WTC11 (cell line): ENCODE results near the gene S100PBP. TPM values are rescaled to one million over a fixed set of nuclear protein-coding genes. Genes with fewer than 3 reads are reported as not detected.

ENCODE experiments used
- AFF4 ChIP-seq: sonication (generic); formaldehyde crosslinking; IDR thresholded peaks from 2 replicates; pipeline ENCODE4 v1.8.1; 2023; ENCODE audit warnings: mild to moderate bottlenecking, missing genetic modification reagents, borderline replicate concordance
- ARID4B ChIP-seq: sonication (generic); formaldehyde crosslinking; IDR thresholded peaks from 2 replicates; pipeline ENCODE4 v1.8.0; 2023; ENCODE audit warnings: missing genetic modification reagents, mild to moderate bottlenecking, borderline replicate concordance
- CREM ChIP-seq: sonication (generic); formaldehyde crosslinking; IDR thresholded peaks from 2 replicates; pipeline ENCODE4 v1.8.1; 2022; ENCODE audit warnings: mild to moderate bottlenecking, missing genetic modification reagents, moderate library complexity
- E2F1 ChIP-seq: sonication (generic); formaldehyde crosslinking; IDR thresholded peaks from 2 replicates; pipeline ENCODE4 v1.8.0; 2022; ENCODE audit warnings: mild to moderate bottlenecking, missing genetic modification reagents
- E2F5 ChIP-seq: sonication (generic); formaldehyde crosslinking; IDR thresholded peaks from 2 replicates; pipeline ENCODE4 v1.8.1; 2022; ENCODE audit warnings: mild to moderate bottlenecking, moderate library complexity, missing genetic modification reagents
- ESRRA ChIP-seq: sonication (generic); formaldehyde crosslinking; IDR thresholded peaks from 2 replicates; pipeline ENCODE4 v1.8.1; 2022; ENCODE audit warnings: mild to moderate bottlenecking, missing genetic modification reagents, borderline replicate concordance
- ETV6 ChIP-seq: sonication (generic); formaldehyde crosslinking; IDR thresholded peaks from 2 replicates; pipeline ENCODE4 v1.8.1; 2022; ENCODE audit warnings: mild to moderate bottlenecking, missing genetic modification reagents
- FOXJ3 ChIP-seq: sonication (generic); formaldehyde crosslinking; IDR thresholded peaks from 2 replicates; pipeline ENCODE4 v1.9.0; 2021; ENCODE audit warnings: missing genetic modification reagents, mild to moderate bottlenecking, borderline replicate concordance
- FOXP1 ChIP-seq: sonication (generic); formaldehyde crosslinking; IDR thresholded peaks from 2 replicates; pipeline ENCODE4 v1.8.0; 2022; ENCODE audit warnings: missing genetic modification reagents, mild to moderate bottlenecking, moderate library complexity, borderline replicate concordance
- GABPB1 ChIP-seq: sonication (generic); formaldehyde crosslinking; IDR thresholded peaks from 2 replicates; pipeline ENCODE4 v1.8.1; 2023; ENCODE audit warnings: mild to moderate bottlenecking, missing genetic modification reagents
- IRF2 ChIP-seq: sonication (generic); formaldehyde crosslinking; IDR thresholded peaks from 2 replicates; pipeline ENCODE4 v1.8.0; 2022; ENCODE audit warnings: low read depth, missing genetic modification reagents, borderline replicate concordance
- JAZF1 ChIP-seq: fragments of 250-450 bp; sonication (Bioruptor Pico); IDR thresholded peaks from 2 replicates; pipeline ENCODE4 v1.9.0; 2021; ENCODE audit warnings: moderate library complexity, mild to moderate bottlenecking, inconsistent platforms
- MAX ChIP-seq: sonication (generic); formaldehyde crosslinking; IDR thresholded peaks from 2 replicates; pipeline ENCODE4 v1.8.0; 2022; ENCODE audit warnings: mild to moderate bottlenecking, missing genetic modification reagents
- MYBL2 ChIP-seq: sonication (generic); formaldehyde crosslinking; IDR thresholded peaks from 2 replicates; pipeline ENCODE4 v1.8.1; 2023; ENCODE audit warnings: mild to moderate bottlenecking, moderate library complexity, missing genetic modification reagents
- NFATC4 ChIP-seq: fragments of 250-450 bp; sonication (Bioruptor Pico); IDR thresholded peaks from 2 replicates; pipeline ENCODE4 v1.9.0; 2021; ENCODE audit warnings: mild to moderate bottlenecking
- PREB ChIP-seq: sonication (generic); formaldehyde crosslinking; IDR thresholded peaks from 2 replicates; pipeline ENCODE4 v1.8.1; 2022; ENCODE audit warnings: mild to moderate bottlenecking, missing genetic modification reagents, moderate library complexity, borderline replicate concordance
- PRRX2 ChIP-seq: fragments of 250-450 bp; sonication (Bioruptor Pico); IDR thresholded peaks from 2 replicates; pipeline ENCODE4 v1.8.0; 2021; ENCODE audit warnings: mild to moderate bottlenecking
- TEAD1 ChIP-seq: sonication (generic); formaldehyde crosslinking; IDR thresholded peaks from 2 replicates; pipeline ENCODE4 v1.8.0; 2022; ENCODE audit warnings: mild to moderate bottlenecking, missing genetic modification reagents
- ZBTB43 ChIP-seq: sonication (generic); formaldehyde crosslinking; IDR thresholded peaks from 2 replicates; pipeline ENCODE4 v1.8.1; 2023; ENCODE audit warnings: mild to moderate bottlenecking, missing genetic modification reagents
- ZNF281 ChIP-seq: sonication (generic); formaldehyde crosslinking; IDR thresholded peaks from 2 replicates; pipeline ENCODE4 v1.8.0; 2023; ENCODE audit warnings: mild to moderate bottlenecking, missing genetic modification reagents
- ZNF317 ChIP-seq: sonication (generic); formaldehyde crosslinking; IDR thresholded peaks from 2 replicates; pipeline ENCODE4 v1.8.1; 2023; ENCODE audit warnings: low read depth, mild to moderate bottlenecking, moderate library complexity, missing genetic modification reagents, borderline replicate concordance
- ZNF396 ChIP-seq: fragments of 250-450 bp; sonication (Bioruptor Pico); IDR thresholded peaks from 2 replicates; pipeline ENCODE4 v1.8.0; 2021; ENCODE audit warnings: mild to moderate bottlenecking, moderate library complexity, borderline replicate concordance
- total RNA-seq: library from RNA; stranded (reverse); gene quantifications from 3 replicates; pipeline ENCODE4 v1.2.3, GENCODE V29; 2021

The S100PBP gene
- total RNA-seq, 1 experiment from 2014 or later: 62.9 TPM

GRCh38 chr1:32817159-32817814 is at the start of gene S100PBP, which contains the start of gene YARS1 (continued):
- TF ChIP-seq ZNF281 (CRISPR knock-in tag) (peak; percentile 20; the same call in 1 of the 2 replicates), E2F1 (peak; percentile 88), IRF2 (CRISPR knock-in tag) (no peak), ESRRA (CRISPR knock-in tag) (peak; percentile 46; the same call in 1 of the 2 replicates), FOXJ3 (CRISPR knock-in tag) (no peak), TEAD1 (CRISPR knock-in tag) (peak; percentile 27), GABPB1 (CRISPR knock-in tag) (peak; percentile 100), JAZF1 (CRISPR knock-in tag) (no peak), ZNF317 (CRISPR knock-in tag) (0 out of 2 replicates have a peak, but pooled peaks have one; percentile 51), CREM (0 out of 2 replicates have a peak, but pooled peaks have one; percentile 65), FOXP1 (CRISPR knock-in tag) (peak; percentile 69), E2F5 (peak; percentile 40; the same call in 1 of the 2 replicates), PRRX2 (CRISPR knock-in tag) (0 out of 2 replicates have a peak, but pooled peaks have one; percentile 50), MAX (CRISPR knock-in tag) (peak; percentile 100), ZBTB43 (CRISPR knock-in tag) (peak; percentile 41; the same call in 1 of the 2 replicates), ARID4B (CRISPR knock-in tag) (peak; percentile 90), ZNF396 (no peak), PREB (CRISPR knock-in tag) (no peak), MYBL2 (CRISPR knock-in tag) (peak; percentile 75), AFF4 (CRISPR knock-in tag) (peak; percentile 39; the same call in 1 of the 2 replicates), ETV6 (CRISPR knock-in tag) (peak; percentile 92), NFATC4 (CRISPR knock-in tag) (no peak)
